Measurements from ENCODE around the gene EEF1G.

EEF1G gene

DNA sequence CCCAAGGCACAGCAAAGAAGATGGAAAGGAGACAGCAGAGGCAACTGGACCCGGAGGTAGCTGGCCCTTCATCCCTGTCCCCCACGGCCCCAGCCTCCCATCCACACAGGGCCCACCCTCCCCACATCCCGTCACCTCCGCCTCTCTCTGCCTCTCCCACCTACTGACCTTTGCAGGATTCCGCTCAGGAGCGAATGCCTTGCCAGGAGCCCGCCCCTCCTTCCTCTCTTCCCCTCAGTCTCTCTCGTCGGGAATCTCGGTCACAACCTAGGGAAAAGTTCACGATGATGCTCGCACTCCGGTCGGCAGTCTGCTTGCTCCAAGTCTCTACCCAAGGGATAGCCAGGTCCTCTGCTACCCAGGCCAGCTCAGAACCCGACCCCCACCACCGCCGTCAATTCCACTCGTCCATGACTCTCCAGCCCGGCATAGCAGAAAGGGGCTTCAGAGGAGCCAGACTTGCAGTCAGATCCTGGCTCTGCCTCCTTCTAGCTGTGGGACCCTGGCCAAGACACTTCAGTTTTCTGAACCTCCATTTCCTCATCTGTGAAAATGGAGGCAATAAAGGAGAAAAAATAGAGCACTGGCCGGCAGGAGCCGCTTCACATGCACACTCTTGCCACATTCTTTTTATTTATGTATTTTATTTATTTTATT lies 37.3 kb downstream of the EEF1G start:
- no peak for DNase-seq

DNA sequence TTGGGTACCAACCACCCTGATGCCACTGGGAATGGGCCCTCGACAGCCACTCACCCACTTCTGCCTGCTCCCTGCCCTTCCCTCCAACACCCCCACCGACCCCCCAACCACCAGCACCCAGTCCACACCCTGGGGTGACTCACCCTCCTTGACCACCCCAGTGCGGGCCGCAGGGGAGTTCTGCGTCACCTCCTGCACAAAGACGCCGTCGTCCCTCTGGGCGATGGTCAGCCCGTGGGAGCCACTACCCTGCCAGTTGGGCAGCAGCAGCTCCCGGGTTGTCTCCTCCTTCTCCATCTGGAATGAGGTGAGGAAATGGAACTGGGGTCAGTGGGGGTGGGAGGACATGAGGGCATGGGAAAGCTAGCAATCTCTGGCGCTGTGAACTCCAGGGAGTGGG lies 37.9 kb downstream of the EEF1G start:
- no peak for DNase-seq

GRCh38 chr11:62534779-62535545 lies 38.7 kb downstream of the EEF1G start:
- DNase-seq = no peak

DNA sequence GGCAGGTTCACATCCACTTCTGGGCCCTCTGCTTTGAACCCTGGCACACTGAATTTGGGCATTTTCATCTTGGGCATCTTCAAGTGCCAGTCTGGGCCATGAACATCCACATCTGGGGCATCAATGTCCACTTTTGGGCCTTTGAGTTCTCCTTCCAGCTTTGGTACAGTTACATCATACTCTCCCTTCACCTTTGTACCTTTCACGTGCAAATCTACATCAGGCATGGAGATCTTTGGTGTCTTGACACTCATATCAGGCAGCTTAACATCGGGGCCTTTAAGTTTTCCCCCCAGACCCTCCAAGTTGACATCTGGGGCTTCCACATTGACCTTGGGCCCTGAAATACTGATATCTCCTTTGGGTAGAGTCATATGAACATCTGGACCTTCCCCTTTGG lies 41.6 kb downstream of the EEF1G start:
- no peak for DNase-seq

DNA sequence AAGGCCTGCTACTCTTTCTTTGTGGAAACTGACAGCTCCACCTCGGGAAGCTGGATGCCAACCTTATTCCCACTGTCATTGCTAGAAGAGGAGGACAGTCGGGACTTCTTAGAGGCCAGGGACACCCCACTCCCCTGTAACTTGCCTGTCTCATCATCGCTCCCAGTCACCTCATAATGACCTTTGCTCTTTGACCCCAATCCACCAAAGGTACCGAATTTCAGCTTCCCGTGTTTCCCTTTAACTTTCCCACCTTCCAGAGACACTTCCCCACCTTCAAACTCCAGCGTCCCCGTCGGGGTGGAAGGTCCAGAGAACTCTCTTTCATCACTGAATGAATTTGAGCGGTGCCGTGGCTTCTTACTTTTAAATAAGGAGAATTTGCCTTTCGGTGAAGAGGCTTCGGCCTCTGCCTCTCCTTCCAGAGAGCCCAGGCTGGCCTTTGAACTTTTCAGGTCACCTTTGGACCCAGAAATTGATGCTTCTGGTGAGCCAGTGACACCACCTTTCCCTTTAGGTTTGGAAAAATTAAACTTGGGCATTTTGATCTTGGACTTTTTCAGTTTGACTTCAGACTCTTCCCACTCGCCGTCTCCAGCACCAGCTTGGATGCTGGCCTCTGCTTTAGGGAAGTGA lies 56.8 kb downstream of the EEF1G start:
- no peak for DNase-seq

DNA sequence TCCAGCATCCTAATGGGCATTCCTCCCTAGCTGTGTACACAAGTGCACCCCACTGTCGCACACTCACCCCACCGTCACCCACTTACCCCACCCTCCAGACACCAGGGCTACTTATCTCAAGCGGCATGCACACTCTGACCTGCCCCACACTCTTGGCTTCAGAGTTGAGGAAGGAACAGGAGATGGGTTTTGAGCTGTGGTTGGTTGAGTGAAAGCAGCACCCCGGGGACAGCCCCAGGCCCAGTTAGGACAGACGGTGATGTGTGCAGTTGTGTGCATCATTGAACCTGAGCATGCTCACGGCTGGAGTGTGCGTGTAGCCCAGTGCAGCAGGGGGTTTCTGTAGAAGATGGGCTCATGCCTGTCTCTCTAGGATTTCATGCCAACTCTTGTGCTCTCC lies 59.5 kb downstream of the EEF1G start:
- no peak for DNase-seq

GRCh38 chr11:62513626-62514025 lies 60.1 kb downstream of the EEF1G start:
- DNase-seq = no peak

GRCh38 chr11:62512961-62513360 lies 60.7 kb downstream of the EEF1G start:
- DNase-seq = no peak

Measured in left hindlimb (tissue), 1 donor.